Loucy (cell line): ENCODE measurements around the gene TTC6.

Experiments
- H2AFZ ChIP-seq: fragments of 200-600 bp; sonication (generic); 2 replicates; pipeline ENCODE4 v1.6.0; 2016; ENCODE audit warnings: antibody characterized with exemption, mild to moderate bottlenecking, low read length, moderate library complexity
- H3F3A ChIP-seq: fragments of 200-600 bp; 2 replicates; pipeline ENCODE4 v1.6.0; 2016; ENCODE audit warnings: antibody characterized with exemption, low read depth, mild to moderate bottlenecking
- H3K27me3 ChIP-seq: fragments of 200-600 bp; sonication (generic); 2 replicates; pipeline ENCODE4 v1.6.1; 2014; ENCODE audit warnings: low read length, mild to moderate bottlenecking; ENCODE audit not compliant: insufficient read depth, poor library complexity, severe bottlenecking
- H3K36me3 ChIP-seq: fragments of 200-600 bp; sonication (generic); 2 replicates; pipeline ENCODE4 v1.6.1; 2016; ENCODE audit warnings: low read length; ENCODE audit not compliant: insufficient read depth
- H3K4me1 ChIP-seq: fragments of 200-600 bp; sonication (generic); 2 replicates; pipeline ENCODE4 v1.5.1; 2014; ENCODE audit warnings: low read length, mild to moderate bottlenecking; ENCODE audit not compliant: insufficient read depth, poor library complexity, severe bottlenecking
- H3K4me2 ChIP-seq: fragments of 200-600 bp; sonication (generic); 2 replicates; pipeline ENCODE4 v1.6.0; 2014; ENCODE audit warnings: antibody characterized with exemption, low read length, low read depth, mild to moderate bottlenecking; ENCODE audit not compliant: poor library complexity, severe bottlenecking
- H3K4me3 ChIP-seq: fragments of 200-600 bp; sonication (generic); 2 replicates; pipeline ENCODE4 v1.5.1; 2014; ENCODE audit warnings: low read length, mild to moderate bottlenecking, mixed read lengths; ENCODE audit not compliant: poor library complexity, severe bottlenecking
- H3K79me2 ChIP-seq: fragments of 200-600 bp; sonication (generic); 2 replicates; pipeline ENCODE4 v1.6.1; 2014; ENCODE audit warnings: low read length; ENCODE audit not compliant: insufficient read depth
- H3K9ac ChIP-seq: fragments of 200-600 bp; sonication (generic); 2 replicates; pipeline ENCODE4 v1.6.0; 2014; ENCODE audit warnings: mild to moderate bottlenecking, low read depth, low read length, moderate library complexity; ENCODE audit not compliant: poor library complexity, severe bottlenecking
- H3K9me2 ChIP-seq: fragments of 200-600 bp; sonication (generic); replicated peaks from 2 replicates; pipeline ENCODE4 v1.6.1; 2016; ENCODE audit warnings: low read depth, low read length, mixed read lengths
- H3K9me3 ChIP-seq: fragments of 200-600 bp; sonication (generic); 2 replicates; pipeline ENCODE4 v1.6.1; 2014; ENCODE audit warnings: mild to moderate bottlenecking, antibody characterized with exemption, low read length, low read depth; ENCODE audit not compliant: insufficient read depth
- H4K20me1 ChIP-seq: fragments of 200-600 bp; sonication (generic); 2 replicates; pipeline ENCODE4 v1.6.0; 2014; ENCODE audit warnings: antibody characterized with exemption, low read length, mild to moderate bottlenecking; ENCODE audit not compliant: insufficient read depth, poor library complexity, severe bottlenecking
- EZH2phosphoT487 ChIP-seq: fragments of 200-600 bp; IDR thresholded peaks from 2 replicates; pipeline ENCODE4 v1.6.1; 2018; ENCODE audit warnings: antibody characterized with exemption, mild to moderate bottlenecking, moderate library complexity, borderline replicate concordance
- TF ChIP-seq, protein P1 (sequence below): fragments of 200-600 bp; sonication (generic); conservative IDR thresholded peaks from 2 replicates; pipeline ENCODE4 v1.5.1; 2014; ENCODE audit warnings: mild to moderate bottlenecking, antibody characterized with exemption, low read length

TTC6 gene

GRCh38 chr14:37642125-37642524 is 46.7 kb downstream of the TTC6 start:
- Histone ChIP-seq H3K27me3 (no peaks in the 10 kb centered on the region), H2AFZ (no peak overlapping the region), H3K4me2 (no peak overlapping the region), H3F3A (no peaks in the 10 kb centered on the region), H4K20me1 (no peaks in the 10 kb centered on the region), H3K4me3 (no peak overlapping the region), H3K36me3 (no peaks in the 10 kb centered on the region), H3K9me2 (no peaks in the 10 kb centered on the region), H3K79me2 (no peaks in the 10 kb centered on the region), H3K9me3 (no peaks in the 10 kb centered on the region), H3K9ac (no peak overlapping the region), H3K4me1 (no peaks in the 10 kb centered on the region)
- TF ChIP-seq, protein P1, sequence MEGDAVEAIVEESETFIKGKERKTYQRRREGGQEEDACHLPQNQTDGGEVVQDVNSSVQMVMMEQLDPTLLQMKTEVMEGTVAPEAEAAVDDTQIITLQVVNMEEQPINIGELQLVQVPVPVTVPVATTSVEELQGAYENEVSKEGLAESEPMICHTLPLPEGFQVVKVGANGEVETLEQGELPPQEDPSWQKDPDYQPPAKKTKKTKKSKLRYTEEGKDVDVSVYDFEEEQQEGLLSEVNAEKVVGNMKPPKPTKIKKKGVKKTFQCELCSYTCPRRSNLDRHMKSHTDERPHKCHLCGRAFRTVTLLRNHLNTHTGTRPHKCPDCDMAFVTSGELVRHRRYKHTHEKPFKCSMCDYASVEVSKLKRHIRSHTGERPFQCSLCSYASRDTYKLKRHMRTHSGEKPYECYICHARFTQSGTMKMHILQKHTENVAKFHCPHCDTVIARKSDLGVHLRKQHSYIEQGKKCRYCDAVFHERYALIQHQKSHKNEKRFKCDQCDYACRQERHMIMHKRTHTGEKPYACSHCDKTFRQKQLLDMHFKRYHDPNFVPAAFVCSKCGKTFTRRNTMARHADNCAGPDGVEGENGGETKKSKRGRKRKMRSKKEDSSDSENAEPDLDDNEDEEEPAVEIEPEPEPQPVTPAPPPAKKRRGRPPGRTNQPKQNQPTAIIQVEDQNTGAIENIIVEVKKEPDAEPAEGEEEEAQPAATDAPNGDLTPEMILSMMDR, result no peak
- TF ChIP-seq EZH2phosphoT487, result no peak

- no peaks in the 10 kb centered on the region for H4K20me1 ChIP-seq
- no peaks in the 10 kb centered on the region for H3K9me3 ChIP-seq
- no peak overlapping the region for H3K4me2 ChIP-seq
- H3K36me3 ChIP-seq, result no peaks in the 10 kb centered on the region
- H3K27me3 ChIP-seq, result no peaks in the 10 kb centered on the region
- no peaks in the 10 kb centered on the region for H3K79me2 ChIP-seq
- TF ChIP-seq EZH2phosphoT487, result no peak
- TF ChIP-seq, protein P1, result no peak
- H2AFZ ChIP-seq, result no peak overlapping the region
- H3K4me3 ChIP-seq, result no peak overlapping the region
- H3F3A ChIP-seq, result no peaks in the 10 kb centered on the region
- H3K4me1 ChIP-seq, result no peaks in the 10 kb centered on the region
- no peak overlapping the region for H3K9ac ChIP-seq
- H3K9me2 ChIP-seq, result no peaks in the 10 kb centered on the region
Observed at GRCh38 chr14:37643701-37644100, 48.3 kb downstream of the TTC6 start.
